Stromal cell of bone marrow (primary cell): Measurements from ENCODE around the gene DNAJB7.
"Not testable (repeated sequence)": the region's sequence is repeated elsewhere in the genome, so short reads cannot be mapped to it uniquely, and the experiment has no call there.

Experiments
- DNase-seq: peaks from one replicate; pipeline ENCODE4 v3.0.0-alpha.2; 2012; ENCODE audit warnings: low read depth

DNAJB7 gene

GRCh38 chr22:40844951-40845350 lies 17.0 kb downstream of the DNAJB7 start:
- DNase-seq: no peak

GRCh38 chr22:40838486-40838885 lies 23.4 kb downstream of the DNAJB7 start:
- DNase-seq: no peak

- no peak for DNase-seq
These were observed 27.3 kb downstream of the DNAJB7 start for GRCh38 chr22:40834619-40835018.

- DNase-seq: no peak
These were observed 32.8 kb downstream of the DNAJB7 start for GRCh38 chr22:40829131-40829530.

- no peak for DNase-seq
These were observed 34.8 kb downstream of the DNAJB7 start for GRCh38 chr22:40826984-40827741.

GRCh38 chr22:40826292-40826691 lies 35.6 kb downstream of the DNAJB7 start:
- DNase-seq: not testable (repeated sequence)

- DNase-seq: no peak
These were observed 38.5 kb downstream of the DNAJB7 start for GRCh38 chr22:40823426-40823825.

- DNase-seq: no peak
These were observed 42.2 kb downstream of the DNAJB7 start for GRCh38 chr22:40819599-40820140.

GRCh38 chr22:40818747-40819598 lies 42.9 kb downstream of the DNAJB7 start, which contains the start of gene SLC25A17:
SLC25A17 (minus strand) TSS chr22:40819346; CDS start chr22:40819248, 98 bp downstream.
- peak; percentile 65 for DNase-seq

- DNase-seq: no peak
These were observed 43.6 kb downstream of the DNAJB7 start for GRCh38 chr22:40818192-40818746.

- no peak for DNase-seq
These were observed 44.2 kb downstream of the DNAJB7 start for GRCh38 chr22:40817737-40818136.

GRCh38 chr22:40813912-40814315 lies 48.0 kb downstream of the DNAJB7 start:
- DNase-seq: no peak
